Motor neuron (in vitro differentiated cells): Measurements from ENCODE around the gene CD226. TPM values are rescaled to one million over a fixed set of nuclear protein-coding genes. Genes with fewer than 3 reads are reported as not detected.
A peak's percentile ranks its signal among the peaks of the same experiment; 100 is the strongest.
"Not testable (repeated sequence)": the region's sequence is repeated elsewhere in the genome, so short reads cannot be mapped to it uniquely, and the experiment has no call there.

Experiments used
- ATAC-seq, 8 experiments: fragments of 200-7000 bp; cut with Tn5 transposase; replicated peaks in 6 of 8; 2 replicates each; pipeline ENCODE4 v1.8.0; 2021; ENCODE audit warnings: mild to moderate bottlenecking in 8 of 8, moderate library complexity in 8 of 8
- H3K27ac ChIP-seq, 2 donors: fragments of 250-450 bp; sonication (Bioruptor Pico); 2 replicates each; pipeline ENCODE4 v1.9.0; 2021; ENCODE audit warnings: antibody characterized with exemption in 2 of 2, mild to moderate bottlenecking in 2 of 2, moderate library complexity in 1 of 2
- H3K4me1 ChIP-seq, 2 donors: fragments of 250-450 bp; sonication (Bioruptor Pico); replicated peaks in 1 of 2; 2 replicates each; pipeline ENCODE4 v1.6.1; 2021; ENCODE audit warnings: antibody characterized with exemption in 2 of 2, mild to moderate bottlenecking in 2 of 2, moderate library complexity in 1 of 2
- H3K4me3 ChIP-seq, 5 donors: fragments of 250-450 bp; sonication (Bioruptor Pico); 2 replicates each; pipeline ENCODE4 v1.9.0; 2021; ENCODE audit warnings: antibody characterized with exemption in 5 of 5, mild to moderate bottlenecking in 5 of 5, moderate library complexity in 4 of 5
- WGBS, 10 experiments: fragments of 450-650 bp; shearing (Covaris generic); methylation state at CpG; one replicate each; pipeline ENCODE4 v1.0.0; 2022; 5-methylcytosine and 5-hydroxymethylcytosine counted together
- in situ Hi-C, 9 experiments: fragments of 400-800 bp; cut with MboI; loops; one replicate each; pipeline ENCODE4 v1.15.0; 2021; ENCODE audit warnings: low sequenced_read_pairs in 9 of 9, low pct_unique_long_range_greater_than_20kb in 2 of 9; ENCODE audit not compliant: unreplicated experiment in 9 of 9
- total RNA-seq, 8 experiments: library from RNA; unstranded; fragments of 300-600 nt; gene quantifications; 2 replicates each; pipeline versions ENCODE4 v1.2.3 to v1.2.4, GENCODE V29; 2022

Gene CD226
- total RNA-seq, 8 experiments from 2014 or later, result 0.11 to 5.3 (median 0.41) TPM

DNA sequence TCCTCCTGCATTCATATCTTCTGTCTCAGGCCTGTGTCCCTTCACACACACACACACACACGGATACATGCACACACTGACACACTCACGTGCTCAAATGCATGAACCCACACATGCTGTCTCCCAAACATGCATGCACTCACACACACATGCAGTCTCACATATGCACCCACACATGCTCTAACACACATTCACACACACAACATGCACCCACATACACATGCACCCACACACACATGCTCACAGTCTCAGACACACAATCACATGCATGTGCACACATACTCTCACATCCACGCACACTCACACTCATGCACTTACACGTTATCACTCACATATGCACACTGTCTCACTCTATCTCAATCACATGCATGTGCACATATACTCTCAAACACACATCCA, 1.9 kb upstream of the CD226 start:
- Histone ChIP-seq H3K27ac (no peak overlapping the region), H3K4me1 (no peaks in the 10 kb centered on the region), H3K4me3 (no peak overlapping the region)
- WGBS, 10 experiments, result 87 to 100% (median 96%) methylated on average over 1 to 4 of the region's 4 CpGs; no CpG with 5 or more reads in 4 of the 10 experiments
- ATAC-seq, result no peak
- in situ Hi-C loops, result no loop called here

DNA sequence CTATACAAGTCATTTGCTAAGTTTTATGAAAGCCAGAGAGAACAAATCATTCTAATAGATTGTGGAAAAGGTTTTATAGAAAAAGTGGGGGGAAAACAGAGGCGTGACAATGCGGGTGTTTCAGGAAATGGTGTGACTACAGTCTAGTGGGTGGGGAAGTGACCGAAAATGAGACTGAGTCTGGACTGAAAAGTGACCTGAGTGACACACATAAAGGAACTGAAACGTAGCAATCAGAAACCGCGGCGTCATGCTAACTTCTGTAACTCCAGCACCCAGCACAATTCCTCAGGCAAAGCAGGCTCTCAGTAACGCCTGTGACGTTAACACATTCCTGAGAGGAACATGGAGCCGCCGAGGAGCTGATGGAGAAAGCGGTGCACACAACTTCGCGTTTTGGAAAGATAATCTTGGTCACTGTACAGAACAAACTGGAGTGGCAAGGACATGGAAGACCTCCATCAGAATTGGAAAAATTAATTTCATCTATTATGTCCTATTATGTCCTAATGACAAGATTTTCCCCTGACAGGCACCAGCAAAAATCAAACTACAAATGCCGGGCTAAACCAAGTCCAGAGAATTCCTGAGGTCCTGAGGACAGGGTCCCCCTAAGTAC, 1.4 kb upstream of the CD226 start:
- WGBS, 10 experiments, result 74 to 100% (median 83%) methylated on average over 1 to 15 of the region's 15 CpGs
- in situ Hi-C loops, result no loop called here
- peak in 1 of 8 experiments; percentile 54 for ATAC-seq

DNA sequence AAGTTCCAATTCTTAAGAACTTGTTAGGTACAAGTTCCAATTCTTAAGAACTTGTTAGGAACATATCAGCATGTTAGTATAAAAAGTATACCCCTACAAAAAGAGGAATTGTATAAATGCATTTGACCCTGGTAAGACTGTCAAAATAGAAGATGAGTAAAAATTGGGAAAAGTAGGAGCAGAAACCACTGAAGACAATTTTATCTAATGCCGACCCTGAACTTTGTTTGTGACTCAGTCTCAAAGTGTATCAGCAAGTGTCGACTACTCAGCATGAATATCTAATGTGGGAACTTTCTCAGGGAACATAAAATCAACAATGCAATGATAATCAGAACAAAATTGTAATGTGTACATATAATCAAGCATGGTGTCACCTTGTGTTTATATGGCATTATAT, 583 bp upstream of the CD226 start:
- WGBS, 10 experiments, result 43 to 100% (median 67%) methylated on average over 1 to 2 of the region's 2 CpGs; no CpG with 5 or more reads in 3 of the 10 experiments
- H3K27ac ChIP-seq, result no peak overlapping the region
- H3K4me1 ChIP-seq, result no peaks in the 10 kb centered on the region
- peak in 1 of 8 experiments; percentile 47 for ATAC-seq
- in situ Hi-C loops, result no loop called here
- no peak overlapping the region for H3K4me3 ChIP-seq

More for the DNA sequence above, 1.4 kb upstream of the CD226 start:
- Histone ChIP-seq H3K27ac (no peak overlapping the region), H3K4me3 (no peak overlapping the region), H3K4me1 (no peaks in the 10 kb centered on the region)

DNA sequence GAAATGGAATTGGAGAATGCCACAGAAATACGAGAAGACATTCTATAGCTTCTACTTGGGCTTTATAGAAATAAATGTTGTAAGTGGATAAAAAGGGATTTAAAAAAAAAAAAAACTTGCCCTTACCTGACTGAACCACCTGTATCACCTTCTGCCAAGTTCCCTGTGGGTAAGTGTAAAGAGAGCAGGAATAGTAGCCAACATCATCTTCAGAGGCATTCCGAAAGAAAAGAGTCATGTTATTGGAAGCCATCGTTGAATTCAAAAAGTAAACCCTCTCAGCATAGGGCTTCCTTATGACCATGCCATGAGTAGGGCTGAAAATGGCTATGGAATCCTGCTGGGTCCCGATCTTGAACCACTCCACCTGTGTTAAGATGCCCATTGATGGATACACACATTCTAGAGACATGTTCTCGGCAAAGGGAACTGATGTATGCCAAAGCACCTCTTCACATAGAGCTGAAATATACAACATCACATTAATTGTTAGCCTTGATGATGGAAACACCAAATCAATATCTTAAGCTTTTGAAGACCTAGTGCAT, 991 bp downstream of the CD226 start:
- in situ Hi-C loops, result no loop called here
- ATAC-seq, result no peak
- WGBS, 10 experiments, result 60 to 100% (median 91%) methylated on average over 1 to 4 of the region's 5 CpGs; no CpG with 5 or more reads in 2 of the 10 experiments

DNA sequence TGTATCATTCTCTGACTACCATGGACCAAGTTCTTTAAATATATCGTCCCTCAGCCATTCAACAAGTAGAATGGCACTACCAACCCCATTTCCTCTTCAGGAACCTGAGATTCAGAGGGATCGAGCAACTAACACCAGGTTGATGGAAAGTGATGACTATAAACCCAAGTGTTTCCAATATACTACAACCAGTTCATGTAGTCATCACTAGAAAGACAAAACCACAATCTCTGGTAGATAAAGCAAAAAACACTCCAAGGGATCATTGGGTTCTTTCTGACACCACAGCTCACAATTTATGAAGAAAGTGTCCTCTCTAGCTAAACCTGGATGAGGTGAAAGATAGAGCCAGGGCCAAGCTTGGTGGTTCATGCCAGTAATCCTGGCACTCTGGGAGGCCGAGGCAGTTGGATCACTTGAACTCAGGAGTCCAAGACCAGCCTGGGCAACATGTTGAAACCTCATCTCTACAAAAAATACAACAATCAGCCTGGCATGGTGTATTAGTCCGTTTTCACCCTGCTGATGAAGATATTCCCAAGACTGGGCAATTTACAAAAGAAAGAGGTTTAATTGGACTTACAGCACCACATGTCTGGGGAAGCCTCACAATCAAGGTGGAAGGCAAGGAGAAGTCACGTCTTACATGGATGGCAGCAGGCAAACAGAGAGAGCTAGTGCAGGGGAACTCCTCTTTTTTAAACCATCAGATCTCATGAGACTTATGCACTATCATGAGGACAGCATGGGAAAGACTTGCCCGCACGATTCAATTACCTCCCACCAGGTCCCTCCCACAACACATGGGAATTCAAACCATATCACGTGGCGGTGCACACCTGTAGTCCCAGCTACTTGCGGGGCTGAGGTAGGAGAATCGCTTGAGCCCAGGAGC, 2.2 kb downstream of the CD226 start:
- no peak for ATAC-seq
- Histone ChIP-seq H3K27ac (no peak overlapping the region), H3K4me1 (no peaks in the 10 kb centered on the region), H3K4me3 (no peak overlapping the region)
- WGBS, 10 experiments, result 70 to 98% (median 90%) methylated on average over 3 to 9 of the region's 11 CpGs
- in situ Hi-C loops, result no loop called here

More for the DNA sequence above, 991 bp downstream of the CD226 start:
- H3K4me3 ChIP-seq, result no peak overlapping the region
- H3K4me1 ChIP-seq, result no peaks in the 10 kb centered on the region
- no peak overlapping the region for H3K27ac ChIP-seq

DNA sequence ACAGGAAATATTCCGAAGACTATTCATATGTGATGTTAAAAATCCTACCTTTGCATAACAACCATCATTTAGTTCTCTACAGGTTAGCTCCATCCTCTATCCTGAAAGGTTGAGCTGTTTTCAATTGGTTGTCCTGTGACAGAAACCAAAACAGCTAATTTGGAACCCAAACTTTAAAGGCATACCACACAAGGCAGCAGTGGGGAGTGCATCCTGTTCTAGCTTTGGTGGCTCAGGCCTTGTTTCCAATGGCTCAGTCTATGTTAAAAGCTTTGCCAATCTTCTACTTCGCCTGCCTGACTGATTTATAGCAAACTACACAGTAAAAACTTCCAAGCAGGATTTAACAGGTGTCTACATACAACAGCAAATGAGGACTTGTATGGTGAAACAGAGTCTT, 3.2 kb downstream of the CD226 start:
- H3K4me3 ChIP-seq, result no peak overlapping the region
- 64 to 100% (median 81%) methylated on average over 1 to 2 of the region's 2 CpGs; no CpG with 5 or more reads in 2 of the 10 experiments for WGBS, 10 experiments
- ATAC-seq, result no peak
- H3K27ac ChIP-seq, result no peak overlapping the region
- in situ Hi-C loops, result no loop called here
- H3K4me1 ChIP-seq, result no peaks in the 10 kb centered on the region

DNA sequence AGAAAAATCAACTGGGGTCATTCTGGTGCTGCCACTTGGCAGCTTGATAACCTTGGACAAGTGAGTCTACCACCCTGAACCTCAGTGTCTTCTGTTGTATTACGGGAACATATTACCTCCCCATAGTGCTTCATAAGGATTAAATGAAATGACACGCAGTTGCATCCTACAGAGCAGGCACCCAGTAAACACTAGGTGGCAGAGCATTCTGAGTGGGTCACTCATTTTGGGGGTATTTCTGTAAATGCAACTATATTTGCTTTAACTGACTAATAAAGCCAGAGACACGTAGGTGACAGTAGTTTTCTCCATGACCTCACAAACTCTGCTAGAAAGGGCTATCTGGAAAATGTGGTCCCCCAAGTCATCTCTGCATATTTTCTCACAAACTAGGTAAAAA, 4.7 kb downstream of the CD226 start:
- 83 to 100% (median 100%) methylated on average over 1 to 3 of the region's 3 CpGs; no CpG with 5 or more reads in 4 of the 10 experiments for WGBS, 10 experiments
- no peak for ATAC-seq
- H3K4me3 ChIP-seq, result no peak overlapping the region
- in situ Hi-C loops, result no loop called here
- H3K4me1 ChIP-seq, result no peaks in the 10 kb centered on the region
- H3K27ac ChIP-seq, result no peak overlapping the region

DNA sequence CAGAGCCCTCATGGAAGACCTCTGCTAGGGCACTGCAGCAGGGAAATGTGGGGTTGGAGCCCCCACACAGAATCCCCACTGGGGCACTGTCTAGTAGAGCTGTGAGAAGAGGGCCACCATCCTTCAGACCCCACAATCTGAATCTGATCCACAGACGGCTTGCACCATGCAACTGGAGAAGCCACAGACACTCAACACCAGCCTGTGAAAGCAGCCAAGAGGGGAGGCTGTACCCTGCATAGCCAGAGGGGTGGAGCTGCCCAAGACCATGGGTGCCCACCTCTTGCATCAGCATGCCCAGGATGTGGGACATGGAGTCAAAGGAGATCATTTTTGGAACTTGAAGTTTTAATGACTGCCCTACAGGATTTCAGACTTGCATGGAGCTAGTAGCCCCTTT, 6.5 kb downstream of the CD226 start:
- no peak overlapping the region for H3K27ac ChIP-seq
- no peak for ATAC-seq
- H3K4me3 ChIP-seq, result no peak overlapping the region
- no peaks in the 10 kb centered on the region for H3K4me1 ChIP-seq
- WGBS, 10 experiments, result 100% methylated on average over 1 of the region's 1 CpG; no CpG with 5 or more reads in 8 of the 10 experiments
- in situ Hi-C loops, result no loop called here

DNA sequence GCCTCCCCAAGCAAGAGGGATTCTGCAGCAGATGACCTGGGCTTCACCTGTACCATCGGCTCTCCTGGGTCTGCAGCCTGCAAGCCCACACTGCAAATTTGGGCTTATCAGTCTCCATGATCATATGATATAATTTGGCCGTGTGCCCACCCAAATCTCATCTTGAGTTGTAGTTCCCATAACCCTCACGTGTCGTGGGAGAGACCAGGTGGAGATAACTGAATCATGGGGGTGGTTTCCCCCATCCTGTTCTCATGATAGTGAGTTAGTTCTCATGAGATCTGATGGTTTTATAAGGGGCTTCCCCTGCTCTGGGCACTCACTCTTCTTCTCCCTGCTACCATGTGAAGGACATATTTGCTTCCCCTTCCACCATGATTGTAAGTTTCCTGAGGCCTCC, 7.9 kb downstream of the CD226 start:
- 85 to 100% (median 95%) methylated on average over 1 to 4 of the region's 4 CpGs; no CpG with 5 or more reads in 7 of the 10 experiments for WGBS, 10 experiments
- H3K4me1 ChIP-seq, ATAC-seq, H3K27ac ChIP-seq, in situ Hi-C loops, H3K4me3 ChIP-seq: not testable (repeated sequence)

DNA sequence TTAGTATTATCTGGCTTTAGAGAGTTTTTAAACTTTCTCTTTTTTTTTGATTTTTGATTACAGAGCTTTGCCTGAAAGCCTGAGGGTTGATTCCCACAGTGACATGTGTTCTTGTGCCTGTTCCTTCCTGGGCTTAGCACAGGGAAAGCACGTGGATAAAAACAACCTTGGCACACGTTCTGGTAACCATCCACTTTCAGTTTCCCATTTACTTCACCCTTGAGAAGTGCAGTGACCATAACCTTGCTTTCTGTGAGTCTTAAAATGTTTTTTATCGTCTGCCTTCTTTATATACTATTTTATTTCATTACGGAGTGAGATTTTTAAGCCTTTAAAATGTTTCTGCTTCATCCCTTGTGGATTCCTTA, 11.5 kb downstream of the CD226 start:
- H3K4me1 ChIP-seq, result no peaks in the 10 kb centered on the region
- H3K4me3 ChIP-seq, result no peak overlapping the region
- ATAC-seq, result peak in 2 of 8 experiments; percentile 35 to 73
- in situ Hi-C loops, result no loop called here
- 69 to 100% (median 88%) methylated on average over 2 to 4 of the region's 4 CpGs for WGBS, 10 experiments
- H3K27ac ChIP-seq, result no peak overlapping the region

DNA sequence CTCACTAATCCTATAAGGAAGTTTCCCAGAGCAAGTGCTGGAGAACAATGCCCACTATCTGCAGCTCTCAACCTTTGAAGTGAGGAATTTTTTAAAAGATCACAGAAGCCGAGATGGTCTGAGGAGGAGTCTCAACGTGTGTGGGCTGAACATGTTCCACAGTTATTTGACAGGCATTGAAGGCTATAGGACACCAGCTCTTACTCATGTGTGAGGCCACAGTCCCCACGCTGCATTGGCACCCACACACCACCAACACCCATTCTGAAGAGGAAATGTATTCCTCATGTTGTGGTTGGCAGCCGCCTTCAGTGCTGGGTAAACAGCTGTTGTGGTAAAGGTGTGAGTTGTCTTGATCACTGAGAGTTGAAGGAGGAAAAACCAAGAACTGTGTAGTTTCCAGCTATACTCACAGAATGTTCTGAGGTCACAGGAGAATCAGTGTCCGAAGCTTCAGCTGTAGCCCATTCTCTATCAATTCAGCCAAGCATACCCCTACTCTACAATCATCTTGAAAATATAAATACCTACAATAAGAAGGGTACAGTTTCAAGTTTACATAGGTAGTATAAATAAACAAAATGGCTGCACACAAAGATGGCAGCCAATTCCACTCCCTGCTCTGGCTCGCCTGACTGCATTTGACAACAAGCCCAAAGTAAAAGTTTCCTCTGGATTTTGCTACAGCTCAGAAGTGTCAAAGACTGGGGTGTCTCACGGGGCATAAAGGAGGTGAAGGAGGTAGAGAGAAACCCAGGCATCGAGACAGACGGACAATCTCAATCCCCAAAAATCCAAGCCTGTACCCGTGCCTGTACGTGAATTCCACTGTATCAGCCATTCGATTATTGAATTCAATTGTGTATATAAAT, 12.1 kb downstream of the CD226 start:
- Histone ChIP-seq H3K4me1 (no peaks in the 10 kb centered on the region), H3K27ac (no peak overlapping the region), H3K4me3 (no peak overlapping the region)
- peak in 1 of 8 experiments; percentile 22 for ATAC-seq
- 60 to 100% (median 84%) methylated on average over 1 to 7 of the region's 12 CpGs; no CpG with 5 or more reads in 2 of the 10 experiments for WGBS, 10 experiments
- in situ Hi-C loops, result no loop called here

DNA sequence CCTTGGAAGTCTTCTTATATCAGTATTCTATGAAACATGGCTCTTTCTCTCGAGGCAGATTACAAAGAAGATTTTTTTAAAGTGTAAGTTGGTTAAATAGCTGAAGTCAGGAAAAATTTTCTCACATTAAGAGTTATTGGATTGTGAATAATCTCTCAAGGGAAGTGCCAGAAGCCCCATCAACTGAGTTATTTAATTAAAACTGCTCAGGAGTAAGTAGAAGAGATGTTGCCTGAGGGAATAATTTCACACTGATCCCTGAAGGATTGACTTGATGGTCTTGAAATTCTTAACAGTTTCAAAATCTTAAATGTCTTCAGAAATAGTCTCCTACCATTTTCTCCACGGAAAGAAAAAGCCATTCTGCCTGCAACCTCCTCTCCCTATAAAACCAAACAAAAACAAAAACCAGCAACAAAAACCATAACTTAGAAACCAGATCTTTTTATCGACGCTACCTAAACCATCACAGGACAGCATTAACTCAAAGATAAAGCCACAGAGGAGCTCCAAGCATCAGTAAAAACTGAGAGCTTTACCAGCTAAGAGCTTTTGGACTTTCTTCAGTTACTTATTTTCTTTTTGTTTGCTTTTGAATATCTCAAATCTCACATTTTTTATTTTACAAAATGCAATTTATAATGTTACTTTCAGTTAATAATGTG, 12.9 kb downstream of the CD226 start:
- no peak for ATAC-seq
- WGBS, 10 experiments, result 63 to 96% (median 82%) methylated on average over 2 to 4 of the region's 4 CpGs
- in situ Hi-C loops, result no loop called here

More for the DNA sequence above, 12.9 kb downstream of the CD226 start:
- Histone ChIP-seq H3K4me1 (no peaks in the 10 kb centered on the region), H3K4me3 (no peak overlapping the region), H3K27ac (no peak overlapping the region)
